ENCODE data around the gene ACYP2.
"Not testable (repeated sequence)": the region's sequence is repeated elsewhere in the genome, so short reads cannot be mapped to it uniquely, and the experiment has no call there.

The ACYP2 gene

GRCh38 chr2:54274781-54275242 lies 159.4 kb downstream of the ACYP2 start:
- no peak for DNase-seq

GRCh38 chr2:54275541-54275940 lies 160.1 kb downstream of the ACYP2 start:
- no peak for DNase-seq

DNA sequence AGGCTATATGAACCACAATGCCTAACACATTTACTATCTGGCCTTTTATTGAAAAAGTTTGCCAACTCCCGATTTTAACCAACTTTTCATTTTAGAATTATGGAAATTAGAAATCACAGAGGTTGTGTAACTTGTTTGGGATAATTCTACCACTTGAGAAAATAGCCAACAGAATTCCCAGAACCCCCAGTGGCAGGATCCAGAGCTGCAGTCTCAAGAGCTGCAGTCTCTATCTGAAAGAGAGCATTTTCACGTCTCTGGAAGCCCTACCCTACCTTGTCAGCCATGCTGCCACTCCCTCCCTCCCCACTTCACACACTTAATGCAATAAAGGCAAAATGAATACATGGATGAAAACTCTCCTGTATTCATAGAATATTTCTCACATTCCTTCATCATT lies 164.0 kb downstream of the ACYP2 start:
- no peak for DNase-seq

GRCh38 chr2:54284826-54285225 lies 169.4 kb downstream of the ACYP2 start:
- no peak for DNase-seq

DNA sequence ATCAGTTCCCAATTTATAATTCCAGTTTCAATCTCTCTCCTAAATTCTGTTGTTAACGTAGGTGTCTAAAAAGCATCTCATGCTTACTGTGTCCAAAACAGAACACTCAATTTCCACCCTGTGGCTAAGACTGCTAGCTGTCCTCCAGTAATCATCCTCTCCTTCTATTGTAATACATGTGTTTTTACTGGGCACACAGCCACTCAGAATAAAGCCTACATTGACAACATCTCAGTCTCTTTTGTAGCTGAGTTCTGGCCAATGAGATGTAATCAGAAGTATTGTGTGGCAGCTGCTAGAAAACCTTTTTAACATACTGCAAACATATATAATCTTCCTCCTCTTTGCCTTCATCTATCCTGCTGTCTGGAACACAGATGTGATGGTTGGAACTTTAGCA lies 170.0 kb downstream of the ACYP2 start:
- DNase-seq, result no peak

DNA sequence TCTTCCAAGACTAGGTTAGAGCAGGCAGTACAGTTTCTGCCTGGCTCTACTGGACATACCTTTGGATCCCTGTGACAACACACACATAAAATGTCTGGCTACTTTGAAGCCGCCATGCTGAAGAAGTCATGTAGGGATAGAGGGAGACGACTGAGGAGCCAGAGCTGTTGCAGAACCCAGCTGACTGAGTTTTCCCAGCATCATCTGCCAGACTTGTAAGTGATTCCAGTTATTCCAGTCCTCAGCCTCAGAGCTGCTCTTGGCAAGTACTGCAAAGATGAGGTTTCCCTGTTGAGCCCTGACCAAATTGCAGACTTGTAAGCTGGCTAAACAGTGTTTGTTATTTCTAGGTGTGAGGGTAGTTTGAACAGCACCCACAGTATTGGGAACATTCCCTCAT lies 172.1 kb downstream of the ACYP2 start:
- DNase-seq, result no peak

DNA sequence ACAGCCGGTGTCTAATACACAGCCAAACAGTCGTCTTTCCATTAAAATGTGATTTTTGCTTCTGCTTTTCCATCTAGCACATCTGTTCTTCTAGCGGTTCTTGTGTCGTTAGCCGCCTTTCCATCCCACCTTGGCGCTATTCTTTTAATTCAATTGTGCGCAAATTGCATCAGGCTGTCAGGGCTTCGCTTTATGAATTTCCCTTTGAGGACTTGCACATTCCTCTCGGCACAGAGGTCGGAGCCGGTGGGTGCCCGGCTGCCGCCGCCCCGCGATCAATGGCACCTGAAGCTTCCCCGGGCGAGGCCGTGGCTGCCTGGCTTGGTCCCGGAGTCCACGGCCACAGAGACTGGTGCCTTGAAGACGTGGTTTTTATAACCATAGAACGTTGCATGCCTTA lies 174.5 kb downstream of the ACYP2 start:
- DNase-seq, result peak; percentile 45

- no peak for DNase-seq
These were observed 175.1 kb downstream of the ACYP2 start for GRCh38 chr2:54290356-54291025.

DNA sequence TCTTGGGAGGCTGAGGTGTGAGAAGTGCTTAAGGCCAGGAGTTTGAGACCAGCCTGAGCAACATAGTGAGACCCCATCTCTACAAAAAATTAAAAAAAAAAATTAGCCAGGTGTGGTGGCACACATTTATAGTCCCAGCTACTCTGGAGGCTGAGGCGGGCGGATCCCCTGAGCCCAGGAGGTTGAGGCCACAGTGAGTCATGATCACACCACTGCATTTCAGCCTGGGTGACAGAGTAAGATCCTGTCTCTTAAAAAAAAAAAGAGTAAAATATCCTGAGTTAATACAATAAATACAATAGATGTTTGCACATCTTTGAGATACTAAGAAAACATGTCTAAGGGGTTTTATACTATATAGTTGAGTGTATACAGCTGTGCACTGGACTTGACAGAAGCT lies 179.2 kb downstream of the ACYP2 start:
- not testable (repeated sequence) for DNase-seq

- DNase-seq, result no peak
These were observed 180.5 kb downstream of the ACYP2 start for GRCh38 chr2:54295911-54296310.

DNA sequence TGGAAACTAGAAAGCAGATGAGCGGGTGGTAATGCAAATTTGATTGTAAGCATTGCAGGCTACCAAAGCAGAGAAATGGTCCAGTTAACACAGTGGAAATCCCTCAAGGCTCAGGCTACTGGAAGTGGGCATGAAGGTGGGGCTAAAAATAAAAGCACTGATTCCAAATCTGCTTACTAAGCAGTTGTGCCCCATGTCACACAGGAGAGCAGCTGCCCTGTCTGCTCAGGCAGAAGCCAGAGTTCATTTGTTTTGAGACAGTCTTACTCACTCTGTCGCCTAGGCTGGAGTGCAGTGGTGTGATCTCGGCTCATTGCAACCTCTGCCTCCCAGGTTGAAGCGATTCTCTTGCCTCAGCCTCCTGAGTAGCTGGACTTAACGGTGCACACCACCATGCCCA lies 183.1 kb downstream of the ACYP2 start:
- no peak for DNase-seq

GRCh38 chr2:54303631-54304030 lies 188.2 kb downstream of the ACYP2 start:
- DNase-seq, result no peak

GRCh38 chr2:54306556-54306955 lies 191.1 kb downstream of the ACYP2 start:
- DNase-seq, result no peak

DNA sequence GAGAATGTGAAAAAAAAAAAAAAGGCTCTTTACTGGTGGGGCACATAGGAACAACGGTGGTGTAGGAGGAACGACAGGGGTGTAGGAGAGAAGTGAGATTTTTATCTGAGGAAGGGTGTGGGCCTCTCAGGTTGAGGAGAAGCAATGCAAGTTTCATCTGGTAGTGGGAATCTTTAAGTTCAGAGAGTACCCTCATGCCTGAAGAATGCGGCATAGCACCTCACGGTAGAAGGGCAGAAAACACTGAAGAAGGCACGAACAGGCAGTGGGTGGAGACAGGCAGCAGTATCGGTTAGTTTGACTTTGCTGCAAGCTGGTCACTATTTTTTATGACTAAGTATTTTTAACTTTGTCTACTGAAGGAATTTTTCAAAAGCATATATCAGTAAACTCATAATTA lies 192.8 kb downstream of the ACYP2 start:
- DNase-seq, result no peak

DNA sequence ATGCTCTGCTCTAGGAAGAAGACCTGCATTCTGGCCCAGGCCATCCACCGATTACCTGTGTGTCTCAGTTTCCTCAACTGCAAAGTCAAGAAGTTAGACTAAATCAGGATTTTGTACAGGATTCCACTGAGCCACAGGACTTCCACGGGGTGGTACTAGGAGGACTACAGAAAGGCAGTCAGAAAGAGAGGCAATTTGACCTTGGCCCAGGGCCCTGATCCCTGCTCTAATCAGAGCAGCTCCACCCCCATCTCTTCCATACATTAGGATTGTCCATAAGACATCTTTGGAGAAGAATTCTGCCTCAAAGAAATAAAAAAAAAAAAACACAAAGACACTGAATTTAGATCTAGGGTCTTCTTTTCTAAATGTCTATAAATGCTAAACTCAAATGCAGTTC lies 193.4 kb downstream of the ACYP2 start:
- no peak for DNase-seq

DNA sequence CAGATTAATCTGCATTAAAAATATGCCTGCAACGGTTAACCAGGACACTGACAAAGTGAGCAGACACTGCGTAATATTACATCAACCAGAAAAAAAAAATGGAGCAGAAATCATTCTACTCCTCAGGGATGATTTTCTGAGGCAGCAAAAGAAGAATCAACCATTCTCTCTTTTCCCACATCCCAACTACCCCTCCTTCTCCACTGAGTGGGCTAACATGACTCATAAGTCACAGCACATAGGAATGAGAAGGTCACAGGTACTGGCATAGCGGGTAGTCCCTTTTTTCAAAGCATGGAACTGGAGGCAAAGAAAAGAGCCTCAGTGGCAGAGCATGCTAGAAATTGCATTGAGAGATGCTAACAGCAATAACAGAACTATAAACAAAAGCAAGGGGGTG lies 194.9 kb downstream of the ACYP2 start:
- peak; percentile 39 for DNase-seq

DNA sequence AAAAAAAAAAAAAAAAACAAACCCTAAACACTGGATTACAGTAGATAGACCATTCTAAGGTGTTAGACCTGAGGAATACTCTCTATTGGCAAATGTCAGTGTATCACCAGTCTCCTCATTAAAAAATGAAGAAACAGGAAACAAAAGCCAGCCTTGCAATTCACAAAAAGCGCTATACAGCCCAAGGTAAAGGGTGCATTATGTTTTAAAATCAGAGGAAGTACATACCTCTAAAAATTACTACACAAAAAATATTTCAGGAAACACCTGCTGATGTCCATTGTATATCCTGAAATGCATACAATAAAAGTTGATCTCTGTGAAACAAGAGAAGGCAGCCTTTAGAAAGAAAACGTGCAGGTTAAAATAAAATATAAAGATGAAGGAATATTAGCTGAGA lies 195.5 kb downstream of the ACYP2 start:
- no peak for DNase-seq

- DNase-seq, result no peak
These were observed 197.7 kb downstream of the ACYP2 start for GRCh38 chr2:54313147-54313546.

DNA sequence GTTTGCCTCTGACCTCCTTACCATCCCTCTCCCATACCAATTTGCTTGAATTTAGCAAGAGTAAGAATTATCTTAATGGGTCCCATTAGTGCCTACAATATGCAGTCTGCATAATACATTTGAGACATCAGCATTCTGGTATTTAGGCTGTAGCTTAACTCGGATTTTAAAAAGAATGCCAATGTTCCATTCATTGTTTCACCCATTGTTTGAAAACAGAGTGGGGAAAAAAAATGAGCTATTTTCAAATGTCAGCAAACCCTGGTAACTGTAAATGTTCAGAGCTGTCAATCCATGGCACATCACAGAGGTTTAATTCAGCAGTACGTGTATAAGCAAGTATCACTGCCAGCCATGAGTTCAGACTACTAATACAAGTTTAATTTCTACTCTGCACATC lies 202.6 kb downstream of the ACYP2 start:
- peak; percentile 54 for DNase-seq

GRCh38 chr2:54318821-54319220 lies 203.4 kb downstream of the ACYP2 start:
- no peak for DNase-seq

DNA sequence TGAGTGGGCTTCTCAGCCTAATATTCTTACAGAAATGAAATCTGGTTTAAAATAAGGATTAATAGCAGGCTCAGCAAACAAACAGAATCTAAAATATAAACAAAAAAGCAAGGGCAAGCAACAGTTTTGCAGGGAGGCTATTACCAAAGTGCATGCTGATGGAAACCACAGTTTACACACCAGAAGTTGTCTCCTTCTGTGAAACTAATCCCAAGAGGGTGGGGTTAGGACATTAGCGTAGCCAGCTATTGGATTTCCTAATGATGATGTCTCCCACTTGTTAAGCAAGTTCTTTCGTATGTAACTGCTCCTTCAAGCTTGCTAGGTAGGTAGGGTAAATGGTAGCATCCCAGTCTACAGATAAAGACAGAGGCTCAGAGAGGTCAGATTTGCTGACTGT lies 205.6 kb downstream of the ACYP2 start:
- DNase-seq, result no peak

DNA sequence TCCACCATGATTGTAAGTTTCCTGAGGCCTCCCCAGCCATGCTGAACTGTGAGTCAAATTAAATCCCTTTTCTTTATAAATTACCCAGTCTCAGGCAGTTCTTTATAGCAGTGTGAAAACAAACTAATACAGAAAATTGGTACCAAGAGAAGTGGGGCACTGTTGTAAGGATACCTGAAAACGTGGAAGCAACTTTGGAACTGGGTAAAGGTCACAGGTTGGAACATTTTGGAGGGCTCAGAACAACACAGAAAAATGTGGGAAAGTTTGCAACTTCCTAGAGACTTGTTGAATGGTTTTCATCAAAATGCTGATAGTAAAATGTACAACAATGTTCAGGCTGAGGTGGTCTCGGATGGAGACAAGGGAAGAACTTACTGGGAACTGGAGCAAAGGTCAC lies 209.1 kb downstream of the ACYP2 start:
- DNase-seq, result not testable (repeated sequence)

DNA sequence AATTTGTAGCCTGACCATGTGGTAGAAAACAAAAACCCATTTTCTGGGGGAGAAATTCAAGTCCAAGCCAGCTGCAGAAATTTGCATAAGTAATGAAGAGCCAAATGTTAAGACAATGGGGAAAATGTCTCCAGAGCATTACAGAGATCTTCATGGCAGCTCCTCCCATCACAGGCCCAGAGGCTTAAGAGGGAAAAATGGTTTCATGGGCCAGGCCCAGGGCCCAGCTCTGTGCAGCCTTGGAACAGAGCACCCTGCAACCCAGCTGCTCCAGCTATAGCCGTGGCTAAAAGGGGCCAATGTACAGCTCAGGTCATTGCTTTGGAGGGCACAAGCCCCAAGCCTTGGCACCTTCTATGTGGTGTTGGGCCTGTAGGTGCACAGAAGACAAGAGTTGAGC lies 209.7 kb downstream of the ACYP2 start:
- DNase-seq, result no peak

DNA sequence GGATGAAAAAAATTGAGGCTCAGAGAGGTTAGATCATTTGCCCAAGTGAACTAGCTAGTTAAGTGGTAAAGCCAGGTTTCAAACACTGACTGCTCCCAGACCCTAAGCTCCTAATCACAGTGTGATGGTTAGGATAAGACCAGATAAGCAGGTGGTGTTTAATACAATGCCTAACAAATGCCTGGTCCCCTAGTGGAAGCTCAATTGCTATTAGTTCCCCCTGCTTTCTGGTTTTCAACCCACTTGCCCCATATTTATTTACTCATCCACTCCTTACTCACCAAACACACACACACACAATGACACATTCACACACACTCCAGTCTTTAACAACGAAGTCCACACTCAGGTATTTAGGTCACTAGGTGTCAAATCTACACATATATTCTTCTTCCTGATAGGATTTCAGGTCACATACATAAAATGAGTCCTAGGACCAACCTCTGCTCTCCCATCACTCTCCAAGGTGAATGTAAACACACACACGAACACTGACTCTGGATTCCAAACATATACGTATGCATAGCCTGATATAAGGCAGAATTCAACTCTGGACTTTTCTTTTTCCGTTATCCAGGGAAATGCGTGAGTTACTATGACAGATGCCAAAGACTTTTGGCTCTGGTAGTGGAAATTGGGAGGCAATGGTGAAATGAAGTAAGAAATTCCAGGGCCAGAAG lies 214.2 kb downstream of the ACYP2 start:
- peak; percentile 42 for DNase-seq
